Sigmoid colon (tissue), 7 donors: Measurements from ENCODE around the gene CYTH3. TPM values are rescaled to one million over a fixed set of nuclear protein-coding genes. Genes with fewer than 3 reads are reported as not detected.

Source experiments
- DNase-seq: peaks from one replicate; pipeline ENCODE4 v3.0.0-alpha.2; 2019
- H3K27ac ChIP-seq, 4 donors: fragments of 200-600 bp; sonication (generic); one replicate each; pipeline ENCODE4 v1.5.1; 2016 to 2019; ENCODE audit warnings: mild to moderate bottlenecking in 1 of 4
- H3K27me3 ChIP-seq, 3 donors: fragments of 200-600 bp; sonication (generic); one replicate each; pipeline ENCODE4 v1.5.1; 2019; ENCODE audit warnings: mild to moderate bottlenecking in 1 of 3
- H3K36me3 ChIP-seq, 4 donors: fragments of 200-600 bp; sonication (generic); one replicate each; pipeline ENCODE4 v1.5.1; 2016 to 2019
- H3K4me1 ChIP-seq, 4 donors: fragments of 200-600 bp; sonication (generic); one replicate each; pipeline ENCODE4 v1.5.1; 2017 to 2019
- H3K4me3 ChIP-seq, 4 donors: fragments of 200-600 bp; sonication (generic); one replicate each; pipeline ENCODE4 v1.5.1; 2017 to 2019; ENCODE audit warnings: mild to moderate bottlenecking in 2 of 4, moderate library complexity in 1 of 4
- H3K9me3 ChIP-seq, 4 donors: fragments of 200-600 bp in 3 of 4; sonication (generic) in 3 of 4; one replicate each; pipeline versions ENCODE4 v1.5.1 to v1.6.1; 2013 to 2019
- CTCF ChIP-seq, 4 experiments: fragments of 450-650 bp in 3 of 4; fragments of 200-600 bp in 1 of 4; IDR thresholded peaks; one replicate each; pipeline ENCODE4 v1.5.1; 2016 to 2019; ENCODE audit warnings: antibody characterized with exemption in 4 of 4, mild to moderate bottlenecking in 3 of 4, moderate library complexity in 2 of 4
- EP300 ChIP-seq, 4 donors: sonication (generic); formaldehyde crosslinking; IDR thresholded peaks; one replicate each; pipeline ENCODE4 v1.6.1; 2017; ENCODE audit warnings: antibody characterized with exemption in 4 of 4
- POLR2A ChIP-seq, 2 donors: fragments of 450-650 bp; IDR thresholded peaks; one replicate each; pipeline ENCODE4 v1.6.1; 2016; ENCODE audit warnings: antibody characterized with exemption in 2 of 2, mild to moderate bottlenecking in 2 of 2, moderate library complexity in 2 of 2
- POLR2AphosphoS5 ChIP-seq, 4 donors: sonication (generic); formaldehyde crosslinking; IDR thresholded peaks; one replicate each; pipeline ENCODE4 v1.6.1; 2017; ENCODE audit warnings: antibody characterized with exemption in 4 of 4
- WGBS, 2 donors: extraction: QIAGEN DNeasy Blood & Tissue Kit; methylation state at CpG; one replicate each; pipeline ENCODE4 v1.1.7; 2013; 5-methylcytosine and 5-hydroxymethylcytosine counted together
- intact Hi-C: fragments of 100-400 bp; cut with DNase I; formaldehyde crosslinking; loops from one replicate; pipeline ENCODE4 v1.15.1; 2023
- polyA plus RNA-seq, 3 donors: library from polyadenylated mRNA; stranded (reverse); fragments of 200-250 nt; gene quantifications; one replicate each; pipeline ENCODE4 v1.2.3, GENCODE V29; 2013
- total RNA-seq, 4 donors: library from RNA; depleted of rRNA; stranded (reverse); fragments of >200 nt; gene quantifications; one replicate each; pipeline ENCODE4 v1.1.0, GENCODE V29; 2016
- donor health status: healthy with polysubstance abuse.
- donor health status: Bipolar disorder and iron deficiency.
- donor health status: healthy.

The CYTH3 gene
- total and polyA plus RNA-seq, 7 donors, result 6.5 to 34.8 (median 27.1) TPM

- H3K27ac ChIP-seq, result peak overlapping the region in 1 of 4 donors; percentile 19
- 95 to 96% methylated on average over 5 of the region's 5 CpGs for WGBS, 2 donors
- intact Hi-C loops, result no loop called here
- H3K36me3 ChIP-seq, result no peaks in the 10 kb centered on the region
- no peak for DNase-seq
- no peaks in the 10 kb centered on the region for H3K9me3 ChIP-seq
- peaks cover 0 to 30% (median 20%) of the 10 kb centered on the region in 4 donors for H3K4me1 ChIP-seq
- no peaks in the 10 kb centered on the region for H3K27me3 ChIP-seq
- H3K4me3 ChIP-seq, result no peak overlapping the region
- no peak for TF ChIP-seq CTCF (IDR thresholded peaks at IDR 0.05)
- no peak for TF ChIP-seq POLR2A (IDR thresholded peaks at IDR 0.05)
- TF ChIP-seq POLR2AphosphoS5 (IDR thresholded peaks at IDR 0.05), result no peak
- TF ChIP-seq EP300 (IDR thresholded peaks at IDR 0.05), result no peak
Observed at GRCh38 chr7:6208573-6209328, 63.7 kb downstream of the CYTH3 start.

GRCh38 chr7:6205971-6206660 lies 66.3 kb downstream of the CYTH3 start:
- intact Hi-C loops, result no loop called here
- no peaks in the 10 kb centered on the region for H3K36me3 ChIP-seq
- no peak for DNase-seq
- no peak for TF ChIP-seq POLR2AphosphoS5 (IDR thresholded peaks at IDR 0.05)
- H3K9me3 ChIP-seq, result no peaks in the 10 kb centered on the region
- H3K27me3 ChIP-seq, result no peaks in the 10 kb centered on the region
- H3K4me1 ChIP-seq, result peaks cover 0 to 30% (median 20%) of the 10 kb centered on the region in 4 donors
- 85 to 86% methylated on average over 3 of the region's 3 CpGs for WGBS, 2 donors
- no peak overlapping the region for H3K4me3 ChIP-seq
- H3K27ac ChIP-seq, result no peak overlapping the region

- TF ChIP-seq POLR2AphosphoS5 (IDR thresholded peaks at IDR 0.05) (no peak), CTCF (IDR thresholded peaks at IDR 0.05) (no peak), POLR2A (IDR thresholded peaks at IDR 0.05) (no peak), EP300 (IDR thresholded peaks at IDR 0.05) (no peak)
- intact Hi-C loops, result no loop called here
- WGBS, 2 donors, result 91 to 94% methylated on average over 5 of the region's 5 CpGs
- Histone ChIP-seq H3K27me3 (no peaks in the 10 kb centered on the region), H3K27ac (no peak overlapping the region), H3K4me3 (no peak overlapping the region), H3K36me3 (no peaks in the 10 kb centered on the region), H3K4me1 (peaks cover 0 to 12% (median 5%) of the 10 kb centered on the region in 4 donors), H3K9me3 (no peaks in the 10 kb centered on the region)
- no peak for DNase-seq
Observed at GRCh38 chr7:6203381-6203780, 69.0 kb downstream of the CYTH3 start.

GRCh38 chr7:6202117-6202516 lies 70.3 kb downstream of the CYTH3 start:
- H3K27me3 ChIP-seq, result no peaks in the 10 kb centered on the region
- DNase-seq, result no peak
- no peak overlapping the region for H3K4me3 ChIP-seq
- H3K9me3 ChIP-seq, result no peaks in the 10 kb centered on the region
- 94 to 95% methylated on average over 10 of the region's 10 CpGs for WGBS, 2 donors
- no peak overlapping the region for H3K27ac ChIP-seq
- intact Hi-C loops, result no loop called here
- H3K4me1 ChIP-seq, result peaks cover 0 to 7% (median 0%) of the 10 kb centered on the region in 4 donors
- TF ChIP-seq EP300 (IDR thresholded peaks at IDR 0.05), result no peak
- TF ChIP-seq CTCF (IDR thresholded peaks at IDR 0.05), result no peak
- no peaks in the 10 kb centered on the region for H3K36me3 ChIP-seq

- no peak overlapping the region for H3K4me3 ChIP-seq
- TF ChIP-seq CTCF (IDR thresholded peaks at IDR 0.05), result no peak
- TF ChIP-seq POLR2AphosphoS5 (IDR thresholded peaks at IDR 0.05), result no peak
- no peak for TF ChIP-seq EP300 (IDR thresholded peaks at IDR 0.05)
- intact Hi-C loops, result no loop called here
Observed at GRCh38 chr7:6200971-6201370, 71.5 kb downstream of the CYTH3 start.

More at GRCh38 chr7:6200971-6201370, 71.5 kb downstream of the CYTH3 start:
- no peaks in the 10 kb centered on the region for H3K9me3 ChIP-seq
- H3K4me1 ChIP-seq, result peaks cover 0 to 1% (median 0%) of the 10 kb centered on the region in 4 donors
- no peak overlapping the region for H3K27ac ChIP-seq
- no peaks in the 10 kb centered on the region for H3K27me3 ChIP-seq
- no peak for DNase-seq
- WGBS, 2 donors, result 95 to 97% methylated on average over 11 of the region's 11 CpGs
- no peaks in the 10 kb centered on the region for H3K36me3 ChIP-seq
